GM04503 (cell line): Measurements from ENCODE around the gene RSPH9.
"Not testable (repeated sequence)": the region's sequence is repeated elsewhere in the genome, so short reads cannot be mapped to it uniquely, and the experiment has no call there.

ENCODE experiments used
- DNase-seq: peaks from one replicate; pipeline ENCODE4 v3.0.0-alpha.2; 2012; ENCODE audit warnings: low read depth

The RSPH9 gene

DNA sequence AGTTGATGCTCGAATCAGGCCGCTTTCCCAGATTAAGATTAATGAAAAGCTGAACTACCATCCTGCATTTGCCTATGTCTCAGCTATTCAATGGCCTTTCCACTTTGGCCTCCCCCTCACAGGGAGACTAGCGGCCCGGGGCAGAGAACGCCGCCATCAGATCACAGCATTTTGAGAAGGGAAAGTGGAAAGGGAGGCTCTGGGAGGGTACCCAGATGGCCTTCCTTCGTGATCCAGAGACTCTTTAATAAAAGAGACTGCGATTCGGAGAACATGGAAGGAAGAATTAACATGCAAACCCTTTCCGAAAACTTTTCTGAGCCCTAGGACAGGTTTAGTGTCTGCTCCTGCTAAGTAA is 42.2 kb downstream of the RSPH9 start:
- DNase-seq, result no peak

GRCh38 chr6:43687437-43688347 is 42.9 kb downstream of the RSPH9 start, which contains the start of gene MRPS18A:
Gene MRPS18A (minus strand): TSS chr6:43687791. CDS start chr6:43687779, 12 bp downstream.
- no peak for DNase-seq

DNA sequence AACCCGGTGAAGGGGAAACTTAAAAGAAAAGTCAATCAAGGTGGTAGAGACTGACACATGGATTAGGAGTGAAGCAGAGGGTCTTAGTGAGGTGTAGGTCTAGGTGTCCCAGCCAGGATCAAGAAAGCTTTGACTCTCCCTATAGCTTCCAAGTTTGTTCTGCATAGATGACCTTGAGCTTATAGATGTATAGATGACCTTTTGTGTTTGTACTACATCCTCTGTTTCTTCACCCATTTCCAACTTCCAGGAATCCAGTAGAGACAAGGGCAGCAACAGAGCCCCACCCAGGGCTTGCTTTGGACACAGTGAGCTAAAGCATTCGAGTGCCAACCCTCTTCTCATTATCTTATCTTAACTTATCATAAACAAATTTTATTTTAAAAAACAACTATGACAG is 44.6 kb downstream of the RSPH9 start:
- DNase-seq, result no peak

DNA sequence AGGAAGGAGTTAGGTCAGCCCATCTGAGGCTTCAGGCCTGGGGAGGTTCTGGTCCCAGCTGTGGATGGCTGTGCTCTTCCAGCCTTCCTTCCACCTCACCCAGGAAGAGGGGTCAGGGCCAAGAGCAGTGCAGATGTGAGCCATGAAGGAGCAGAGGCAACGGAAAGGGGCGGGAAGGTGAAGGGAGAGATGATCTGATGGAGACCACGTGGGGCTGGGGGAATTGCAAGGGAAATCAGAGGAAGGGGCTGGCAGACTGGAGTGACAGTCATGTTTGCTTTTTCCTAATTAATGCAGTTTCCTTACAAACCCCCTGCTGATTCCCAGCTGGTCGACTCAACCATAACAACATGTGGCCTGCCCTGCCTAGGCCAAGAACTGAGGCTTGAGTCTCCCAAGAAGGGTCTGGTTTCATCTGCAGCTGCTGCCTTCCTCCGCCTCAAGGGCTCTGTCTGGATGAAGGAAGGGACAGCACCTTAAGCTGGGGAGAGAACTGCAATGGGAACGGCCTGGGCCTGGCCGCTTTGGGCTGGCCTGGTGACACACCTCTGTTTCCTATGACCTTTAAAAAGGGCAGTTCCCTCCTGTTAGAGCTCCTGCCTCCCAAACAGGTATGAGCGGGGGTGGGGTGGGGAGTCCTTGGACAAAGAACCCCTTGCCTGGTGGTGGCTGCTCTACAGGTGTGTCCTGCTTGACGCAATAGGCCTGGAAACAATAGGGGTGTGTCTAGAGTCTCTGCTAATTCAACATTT is 50.6 kb downstream of the RSPH9 start:
- DNase-seq, result no peak

GRCh38 chr6:43695967-43696291 is 51.1 kb downstream of the RSPH9 start:
- DNase-seq, result no peak

DNA sequence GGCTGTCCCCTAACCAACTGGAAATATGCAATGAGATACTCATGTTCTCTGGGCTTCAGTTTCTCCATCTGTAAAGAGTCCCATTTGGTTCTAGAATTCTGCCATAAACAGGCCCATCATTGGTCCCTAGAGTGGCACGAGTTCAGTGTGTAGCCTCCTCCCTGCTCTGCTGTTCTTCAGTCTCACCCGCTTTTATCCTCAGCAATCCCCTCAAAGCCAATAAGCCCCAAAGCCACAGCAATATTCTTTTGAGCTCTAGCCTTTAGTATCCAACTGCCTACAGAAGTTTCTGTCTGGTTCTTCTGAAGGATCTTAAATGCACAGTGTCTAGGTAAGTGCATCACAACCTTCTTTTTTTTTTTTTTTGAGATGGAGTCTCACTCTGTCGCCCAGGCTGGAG is 52.6 kb downstream of the RSPH9 start:
- no peak for DNase-seq

DNA sequence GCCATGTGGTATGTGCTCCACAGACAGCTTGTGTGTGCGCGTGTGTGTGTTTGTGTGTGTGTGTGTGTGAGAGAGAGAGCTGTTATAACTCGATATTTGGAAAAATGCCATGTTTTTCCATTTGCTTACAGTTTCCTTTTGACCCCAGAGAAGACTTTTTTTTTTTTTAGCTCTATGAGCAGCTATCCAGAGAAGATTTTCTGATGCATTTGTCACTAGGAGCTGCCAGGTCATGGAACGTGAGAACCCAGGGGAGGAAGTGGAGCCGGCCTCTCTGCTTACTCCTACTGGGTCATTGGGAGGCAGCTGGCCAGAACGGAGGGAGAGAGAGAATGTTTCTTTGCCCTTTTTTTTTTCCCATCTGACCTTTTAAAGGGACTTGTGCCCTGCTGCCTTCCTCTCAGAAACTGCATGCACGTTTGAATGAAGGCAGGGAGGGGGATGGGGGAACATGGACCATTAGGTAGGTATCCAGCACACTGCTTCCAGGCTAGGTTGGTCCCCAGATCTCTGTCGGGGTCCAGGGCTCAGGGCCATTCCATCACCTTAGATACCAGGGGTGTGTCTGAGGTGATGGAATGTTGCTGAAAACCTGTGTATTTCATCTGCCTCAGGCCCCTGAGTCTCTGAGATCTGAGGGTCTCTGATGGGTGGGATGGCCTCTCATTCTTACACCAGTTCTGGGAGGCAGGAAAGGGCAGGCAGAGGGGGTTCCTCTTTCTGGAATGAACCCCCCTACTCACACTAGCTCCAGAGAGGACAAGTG is 53.9 kb downstream of the RSPH9 start:
- DNase-seq, result no peak

GRCh38 chr6:43699564-43700186 is 54.8 kb downstream of the RSPH9 start:
- DNase-seq, result no peak

DNA sequence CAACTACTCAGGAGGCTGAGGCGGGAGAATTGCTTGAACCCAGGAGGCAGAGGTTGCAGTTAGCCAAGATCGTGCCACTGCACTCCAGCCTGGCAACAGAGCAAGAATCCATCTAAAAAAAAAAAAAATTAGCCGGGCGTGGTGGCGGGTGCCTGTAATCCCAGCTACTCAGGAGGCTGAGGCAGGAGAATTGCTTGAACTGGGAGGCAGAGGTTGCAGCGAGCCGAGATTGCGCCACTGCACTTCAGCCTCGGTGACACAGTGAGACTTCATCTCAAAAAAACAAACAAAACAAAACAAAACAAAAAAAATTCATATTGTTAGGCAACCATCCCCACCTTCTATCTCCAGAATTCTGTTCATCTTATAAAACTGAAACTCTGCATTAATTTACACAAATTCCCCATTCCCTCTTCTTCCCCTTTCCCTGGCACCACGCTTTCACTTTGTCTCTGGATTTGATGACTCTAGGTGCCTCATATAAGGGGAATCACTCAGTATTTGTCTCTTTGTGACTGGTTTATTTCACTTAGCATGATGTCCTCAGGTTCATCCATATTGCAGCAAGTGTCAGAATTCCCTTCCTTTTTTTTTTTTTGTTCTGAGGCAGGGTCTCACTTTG is 56.2 kb downstream of the RSPH9 start:
- DNase-seq, result not testable (repeated sequence)

DNA sequence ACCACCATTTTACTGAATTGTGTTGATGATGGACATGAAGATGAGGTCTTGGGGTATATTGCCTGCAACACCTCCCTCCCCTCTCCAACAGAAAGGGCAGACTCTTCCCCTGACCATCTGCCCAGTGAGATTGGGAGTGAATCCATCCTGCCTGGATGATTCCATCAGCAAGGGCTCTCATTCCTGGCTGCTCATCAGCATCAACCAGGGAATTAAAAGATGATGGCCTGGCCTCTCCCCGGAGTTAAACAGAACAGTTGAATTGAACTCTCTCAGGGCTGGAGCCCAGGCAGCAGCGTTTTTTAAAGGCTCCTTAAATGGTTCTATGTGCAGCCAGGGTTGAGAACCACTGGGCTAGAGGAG is 57.3 kb downstream of the RSPH9 start:
- no peak for DNase-seq

DNA sequence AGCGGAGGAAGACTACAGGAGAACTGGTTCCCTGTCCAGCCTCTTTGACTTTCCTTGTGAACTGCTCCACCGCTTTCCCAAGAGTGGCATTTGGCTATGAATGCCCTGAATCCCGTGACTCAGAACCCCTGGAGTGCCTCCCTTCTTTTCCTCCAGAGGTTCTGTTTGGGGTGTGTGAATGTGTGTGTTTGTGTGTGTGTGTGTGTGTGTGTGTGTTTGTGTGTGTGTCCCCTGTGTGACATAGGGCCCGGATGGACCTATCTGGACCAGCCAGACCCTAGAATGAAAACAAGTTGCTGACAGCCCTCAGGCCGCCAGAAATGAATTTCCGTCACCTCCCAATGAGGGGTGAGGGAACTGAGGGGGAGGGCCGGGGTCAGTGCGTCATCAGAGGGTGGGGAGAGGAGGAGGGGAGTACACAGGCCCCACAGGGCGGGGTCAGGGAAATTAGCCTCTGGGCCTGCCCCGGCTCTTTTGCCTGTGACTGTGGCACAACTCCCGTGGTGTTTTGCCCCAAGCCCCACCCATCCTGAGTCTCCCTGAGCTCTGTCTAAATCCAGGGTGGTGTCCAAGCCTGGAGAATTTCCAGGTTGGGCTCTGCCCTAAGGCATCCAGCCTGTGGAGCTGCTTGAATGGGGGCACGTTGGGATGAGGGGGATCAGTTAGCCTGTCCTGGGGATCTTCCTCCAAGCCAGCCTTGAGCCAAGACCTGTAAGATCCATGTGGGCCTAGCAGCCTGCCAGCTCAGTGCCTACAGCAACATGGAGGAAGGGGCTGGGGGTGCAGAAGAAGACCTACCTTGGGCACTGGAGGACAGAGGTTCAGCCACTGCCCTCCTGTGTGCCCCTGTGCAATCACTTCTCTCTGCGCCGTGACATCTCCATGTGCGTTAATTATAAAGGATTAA is 58.0 kb downstream of the RSPH9 start:
- peak; percentile 85 for DNase-seq

- DNase-seq, result no peak
These were observed 58.9 kb downstream of the RSPH9 start for GRCh38 chr6:43703512-43704429.

DNA sequence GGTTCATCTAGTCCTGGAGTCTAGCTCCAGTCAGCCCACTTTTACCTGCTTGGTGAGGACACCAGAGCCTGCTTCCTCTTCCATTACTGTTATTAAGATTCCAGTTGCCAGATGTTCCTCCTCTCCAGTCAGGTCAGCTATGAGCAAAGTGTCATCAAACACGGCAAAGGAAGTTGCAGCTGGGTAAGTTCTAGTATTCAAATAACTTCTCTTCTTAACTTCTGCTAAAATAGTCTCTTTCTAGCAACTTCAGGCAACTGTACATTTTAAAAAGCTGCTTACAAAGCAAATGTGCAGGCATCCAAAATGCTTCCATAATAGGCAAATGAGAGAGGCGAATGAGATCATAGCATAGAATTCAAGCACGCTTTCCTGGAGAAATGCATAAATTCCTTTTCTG is 61.2 kb downstream of the RSPH9 start:
- DNase-seq, result no peak

DNA sequence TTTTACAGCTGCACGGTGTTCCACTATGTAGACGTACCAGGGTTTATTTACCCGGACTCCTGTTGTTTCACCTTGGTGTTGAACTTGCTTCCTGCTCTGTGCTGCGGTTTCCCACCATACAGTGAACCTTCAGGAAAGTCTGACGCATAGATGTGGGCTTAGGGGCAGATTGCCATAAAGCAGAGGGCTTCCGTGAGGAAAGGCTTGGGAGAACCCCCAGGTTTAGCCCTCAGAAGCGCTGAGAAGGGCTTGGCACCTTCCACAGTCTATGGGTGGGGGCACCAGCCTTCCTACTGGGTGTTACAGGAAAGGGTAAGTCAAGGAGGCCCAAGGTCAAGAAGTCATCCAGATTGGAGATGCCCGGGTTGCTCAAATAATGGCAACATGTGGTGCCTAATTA is 62.0 kb downstream of the RSPH9 start:
- no peak for DNase-seq

DNA sequence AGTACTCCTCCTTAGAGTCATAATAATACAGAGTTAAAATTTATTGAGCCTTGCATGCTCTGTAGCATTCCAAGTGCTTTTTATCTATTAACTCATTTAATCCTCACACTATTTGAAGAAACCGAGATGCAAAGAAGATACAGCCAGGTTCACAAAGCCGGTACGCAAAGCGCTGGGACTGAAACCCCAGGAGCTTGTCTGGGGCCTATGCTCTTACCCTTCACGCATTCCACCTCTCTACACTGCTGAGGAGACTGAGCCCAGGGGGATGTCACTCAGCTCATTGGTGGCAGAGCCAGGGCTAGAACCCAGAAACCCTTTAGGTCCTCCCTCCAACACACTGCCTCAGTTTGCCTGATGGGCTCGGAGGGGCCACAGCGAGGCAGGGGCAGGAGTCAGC is 62.4 kb downstream of the RSPH9 start:
- no peak for DNase-seq

DNA sequence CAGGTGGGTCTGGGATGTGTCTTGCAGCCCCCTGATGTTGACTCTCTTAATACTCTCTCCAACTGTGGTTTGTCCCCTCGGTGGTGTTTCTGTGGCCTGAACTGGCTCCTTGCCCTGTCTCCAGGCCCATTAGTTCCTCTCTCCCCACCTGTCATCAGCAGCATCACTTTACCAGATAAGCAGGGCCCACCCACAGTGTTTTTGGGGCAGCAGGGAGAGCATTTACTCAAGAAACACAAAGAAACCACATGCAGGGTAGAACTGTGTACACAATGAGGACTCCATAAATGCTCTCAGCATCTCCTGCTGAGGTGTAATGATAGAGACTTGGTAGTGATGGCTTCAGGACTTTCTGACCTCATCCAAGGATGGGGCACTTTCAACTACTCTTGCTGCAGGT is 62.9 kb downstream of the RSPH9 start:
- no peak for DNase-seq

DNA sequence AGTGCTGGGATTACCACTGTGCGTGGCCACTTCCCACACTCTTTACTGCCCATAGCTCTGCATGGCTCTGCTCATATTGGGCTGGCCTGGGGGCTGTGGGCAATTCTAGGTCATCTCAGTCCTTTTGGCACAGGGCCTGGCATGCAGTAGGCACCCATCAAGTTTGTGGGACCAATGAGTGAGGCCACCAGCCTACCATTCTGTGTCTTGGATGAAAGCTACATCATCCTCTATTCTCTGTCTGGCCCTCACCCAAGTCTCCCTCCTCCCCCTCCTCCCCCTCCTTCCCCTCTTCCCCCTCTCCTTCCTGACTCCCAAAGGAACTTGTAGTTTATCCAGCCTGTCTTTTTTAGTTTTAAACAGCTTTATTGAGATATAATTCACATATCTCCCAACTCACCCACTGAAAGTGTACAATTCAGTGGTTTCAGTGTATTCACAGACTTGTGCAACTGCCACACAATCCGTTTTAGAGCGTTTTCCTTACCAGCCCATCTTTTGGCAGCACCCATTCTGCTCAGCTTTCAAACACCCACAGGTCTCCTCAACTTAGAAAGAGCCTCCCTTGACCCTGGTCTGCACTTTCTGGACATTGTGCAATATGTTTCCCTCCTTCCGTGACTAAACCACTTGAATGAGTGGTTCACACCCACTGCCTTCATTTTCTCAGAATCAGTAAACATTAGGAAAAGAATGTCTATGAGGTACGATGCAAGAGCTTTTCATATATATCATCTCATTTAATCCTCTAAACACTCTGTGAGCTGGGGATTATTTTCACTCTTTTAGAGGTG is 64.2 kb downstream of the RSPH9 start:
- DNase-seq, result peak; percentile 62

DNA sequence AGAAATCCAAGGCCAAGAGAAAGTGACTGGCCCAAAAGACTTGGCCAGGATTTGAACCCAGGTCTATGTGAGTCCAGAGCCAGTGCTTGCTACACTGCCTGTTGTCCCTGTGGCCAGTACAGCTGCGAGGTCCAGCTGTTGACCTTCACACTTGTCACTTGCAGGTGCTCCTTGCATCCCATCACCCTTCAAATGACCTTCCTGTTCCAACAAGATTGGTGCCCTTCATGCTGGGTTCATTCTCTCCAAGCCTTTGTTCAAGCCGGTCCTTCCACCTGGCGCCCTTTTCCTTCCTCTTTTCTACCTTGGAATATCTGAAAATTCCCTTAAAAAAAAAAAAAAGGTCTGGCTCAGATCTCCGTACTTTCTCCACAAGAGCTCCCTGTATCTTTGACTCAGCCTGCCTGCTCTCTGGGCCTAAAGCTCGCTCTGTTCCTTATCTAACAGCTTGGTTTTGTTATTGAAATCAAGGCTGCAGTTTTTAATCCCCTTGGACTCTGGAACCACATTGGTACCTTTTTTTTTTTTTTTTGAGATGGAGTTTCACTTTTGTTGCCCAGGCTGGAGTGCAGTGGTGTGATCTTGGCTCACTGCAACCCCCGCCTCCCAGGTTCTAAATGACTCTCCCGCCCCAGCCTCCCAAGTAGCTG is 64.9 kb downstream of the RSPH9 start:
- no peak for DNase-seq
